Activated gamma-delta T cell (primary cell): ENCODE data around the gene RALGAPA1.
"Not testable (repeated sequence)": the region's sequence is repeated elsewhere in the genome, so short reads cannot be mapped to it uniquely, and the experiment has no call there.

Experiments
- DNase-seq: peaks from one replicate; lab custom pipeline; 2025; lab: John Stamatoyannopoulos, UW

Gene RALGAPA1

GRCh38 chr14:35761922-35762321 lies 47.2 kb downstream of the RALGAPA1 start:
- no peak for DNase-seq

GRCh38 chr14:35760143-35760542 lies 49.0 kb downstream of the RALGAPA1 start:
- no peak for DNase-seq

GRCh38 chr14:35758523-35759129 lies 50.5 kb downstream of the RALGAPA1 start:
- no peak for DNase-seq

DNA sequence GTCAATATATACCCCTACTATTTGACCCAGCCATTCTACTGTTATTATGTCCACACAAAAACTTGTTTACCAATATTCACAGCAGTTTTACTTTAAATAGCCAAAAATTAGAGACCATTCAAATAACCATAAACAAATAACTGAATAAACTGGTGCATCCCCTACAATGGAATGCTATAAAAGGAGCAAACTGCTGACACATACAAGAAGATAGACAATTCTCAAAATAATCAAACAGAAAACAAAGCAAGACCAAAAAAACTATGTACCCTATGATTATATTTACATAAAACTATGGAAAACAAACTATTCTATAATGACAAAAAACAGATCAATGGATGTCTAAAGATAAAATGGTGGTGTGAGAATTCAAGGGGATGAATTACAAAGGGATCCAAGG lies 54.4 kb downstream of the RALGAPA1 start:
- no peak for DNase-seq

GRCh38 chr14:35752380-35752779 lies 56.7 kb downstream of the RALGAPA1 start:
- no peak for DNase-seq

DNA sequence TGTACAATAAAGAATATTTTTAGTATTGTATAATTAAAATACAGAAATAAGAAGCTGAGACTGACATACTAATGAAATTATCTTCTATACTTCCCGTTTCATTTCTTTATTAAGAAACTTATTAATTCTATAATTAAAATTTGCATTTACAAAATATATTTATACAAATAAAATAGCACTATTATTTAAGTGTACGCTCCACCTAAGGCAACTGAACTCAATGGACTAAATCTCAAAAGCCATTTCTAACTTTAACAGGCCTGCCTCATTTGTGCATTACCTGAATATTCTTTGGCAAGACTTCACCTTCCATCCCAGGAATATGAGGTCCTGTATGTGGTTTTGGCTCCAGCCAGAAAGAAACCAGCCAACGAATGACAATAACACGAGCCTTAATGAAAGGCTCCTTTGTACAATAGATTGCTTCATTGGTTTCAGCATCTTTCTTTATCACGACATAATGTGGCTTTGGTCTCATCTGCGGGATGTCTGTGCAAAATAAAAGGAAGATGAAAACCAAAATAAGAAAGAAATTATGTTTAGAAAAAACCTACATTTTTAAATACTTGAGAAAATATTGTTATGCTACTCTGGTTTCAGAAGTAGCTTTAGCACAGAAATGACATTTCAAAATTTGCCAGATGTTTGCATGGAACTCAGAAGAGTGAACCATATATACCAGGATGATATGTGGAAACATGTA lies 58.7 kb downstream of the RALGAPA1 start:
- DNase-seq: no peak

GRCh38 chr14:35747379-35747778 lies 61.7 kb downstream of the RALGAPA1 start:
- DNase-seq: no peak

DNA sequence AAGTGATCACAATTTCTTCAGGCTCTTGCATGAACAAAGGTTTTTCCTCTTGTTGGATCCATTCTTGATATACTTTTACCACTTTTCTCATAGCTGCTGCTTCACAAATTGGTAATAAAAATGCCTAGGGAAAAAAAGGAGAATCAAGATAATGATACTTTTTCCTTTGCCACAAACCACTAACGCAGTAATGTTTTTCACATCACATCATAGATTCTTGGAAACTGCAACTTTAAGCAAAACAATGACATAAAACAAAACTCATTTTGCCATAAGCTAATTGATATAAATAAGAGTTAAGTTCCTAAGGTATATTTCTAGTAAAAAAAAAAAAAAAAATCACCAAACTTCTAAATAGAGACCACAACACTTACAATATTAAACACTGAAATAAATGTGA lies 66.7 kb downstream of the RALGAPA1 start:
- DNase-seq: no peak

DNA sequence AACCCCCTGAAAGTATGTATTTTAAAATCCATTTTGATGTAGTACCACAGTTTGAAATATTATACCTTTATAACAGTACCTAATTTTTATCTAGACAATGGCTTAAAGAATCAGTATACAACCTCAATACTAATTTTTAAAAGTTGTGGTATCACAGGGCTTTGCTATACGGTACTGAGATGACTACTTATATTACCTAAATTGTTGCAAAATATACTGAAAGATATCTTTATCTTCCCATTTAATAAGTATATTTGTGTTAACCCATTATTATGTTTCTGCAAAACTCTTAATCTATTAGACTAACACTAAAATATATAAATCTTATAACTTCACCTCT lies 67.1 kb downstream of the RALGAPA1 start:
- no peak for DNase-seq

- DNase-seq: no peak
These were observed 67.6 kb downstream of the RALGAPA1 start for GRCh38 chr14:35741345-35742031.

DNA sequence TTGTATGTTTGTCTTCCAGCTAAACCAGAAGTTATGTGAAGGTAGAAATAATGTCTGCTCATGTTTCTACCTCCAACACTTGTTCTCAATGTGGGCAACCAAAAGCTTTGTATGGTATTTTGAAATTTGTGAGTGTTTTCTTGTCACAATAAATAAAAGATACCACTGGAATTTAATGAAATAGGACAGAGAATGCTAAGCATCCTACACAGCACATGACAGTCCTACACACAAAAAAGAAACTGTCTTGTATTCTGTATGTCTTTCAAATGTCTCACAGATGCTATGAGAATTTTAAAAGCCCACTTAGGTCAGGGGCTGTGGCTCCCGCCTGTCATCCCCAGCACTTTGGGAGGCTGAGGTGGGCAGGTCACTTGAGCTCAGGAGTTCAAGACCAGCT lies 68.9 kb downstream of the RALGAPA1 start:
- no peak for DNase-seq

DNA sequence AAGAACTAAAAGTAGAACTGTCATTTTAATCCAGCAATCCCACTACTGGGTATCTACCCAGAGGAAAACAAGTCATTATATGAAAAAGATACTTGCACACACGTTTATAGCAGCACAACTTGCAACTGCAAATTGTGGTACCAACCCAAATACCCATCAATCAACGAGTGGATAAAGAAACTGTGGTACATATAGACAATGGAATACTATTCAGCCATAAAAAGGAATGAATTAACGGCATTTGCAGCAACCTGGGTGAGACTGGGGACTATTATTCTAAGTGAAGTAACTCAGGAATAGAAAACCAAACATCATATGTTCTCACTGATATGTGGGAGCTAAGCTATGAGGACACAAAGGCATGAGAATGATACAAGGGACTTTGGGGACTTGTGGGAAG lies 73.9 kb downstream of the RALGAPA1 start:
- DNase-seq: not testable (repeated sequence)

DNA sequence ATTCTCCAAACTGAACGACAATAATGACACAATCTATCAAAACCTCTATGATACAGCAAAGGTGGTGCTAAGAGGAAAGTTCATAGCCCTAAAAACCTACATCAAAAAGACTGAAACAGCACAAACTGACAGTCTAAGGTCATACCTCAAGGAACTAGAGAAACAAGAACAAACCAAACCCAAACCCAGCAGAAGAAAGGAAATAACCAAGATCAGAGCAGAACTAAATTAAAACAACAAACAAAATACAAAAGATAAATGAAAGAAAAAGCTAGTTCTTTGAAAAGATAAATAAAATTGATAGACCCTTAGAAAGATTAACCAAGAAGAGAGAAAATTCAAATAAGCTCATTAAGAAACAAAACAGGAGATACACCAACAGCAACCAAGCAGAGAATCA lies 75.6 kb downstream of the RALGAPA1 start:
- not testable (repeated sequence) for DNase-seq

- no peak for DNase-seq
These were observed 78.2 kb downstream of the RALGAPA1 start for GRCh38 chr14:35730871-35731270.

- DNase-seq: no peak
These were observed 81.3 kb downstream of the RALGAPA1 start for GRCh38 chr14:35727764-35728163.

DNA sequence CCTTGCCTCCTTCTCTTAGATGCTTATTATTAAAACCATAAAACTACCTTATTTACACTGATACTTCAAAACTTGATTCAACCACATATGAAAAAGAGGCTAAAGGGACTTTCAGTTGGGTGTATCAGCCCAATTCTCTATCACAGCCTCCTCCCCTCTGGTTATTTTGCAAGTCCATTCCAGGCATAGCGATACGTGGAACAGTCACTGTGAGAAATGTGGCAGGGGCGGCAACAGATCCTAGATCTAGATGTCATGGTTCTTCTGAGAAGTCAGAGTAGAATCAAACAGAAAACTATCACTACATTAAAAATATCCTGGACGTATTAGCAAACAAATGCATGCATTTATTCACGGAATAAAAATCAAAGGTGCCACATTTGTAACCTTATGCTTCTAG lies 83.2 kb downstream of the RALGAPA1 start:
- DNase-seq: no peak

- DNase-seq: no peak
These were observed 94.0 kb downstream of the RALGAPA1 start for GRCh38 chr14:35715079-35715478.

DNA sequence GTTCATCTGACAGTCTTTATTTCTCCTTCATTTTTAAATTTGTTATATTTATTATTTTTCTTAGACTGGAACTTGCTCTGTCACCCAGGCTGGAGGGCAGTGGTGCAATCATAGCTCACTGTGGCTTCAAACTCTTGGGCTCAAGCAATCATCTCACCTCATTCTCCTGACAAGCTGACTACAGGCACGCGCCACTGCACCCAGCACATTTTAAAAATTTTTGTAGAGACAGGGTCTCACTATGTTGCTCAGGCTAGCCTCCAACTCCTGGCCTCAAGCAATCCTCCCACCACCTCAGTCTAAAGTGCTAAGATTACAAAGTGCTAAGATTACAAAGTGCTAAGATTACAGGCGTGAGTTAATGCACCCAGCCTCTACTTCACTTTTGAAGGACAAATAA lies 96.6 kb downstream of the RALGAPA1 start:
- DNase-seq: no peak

DNA sequence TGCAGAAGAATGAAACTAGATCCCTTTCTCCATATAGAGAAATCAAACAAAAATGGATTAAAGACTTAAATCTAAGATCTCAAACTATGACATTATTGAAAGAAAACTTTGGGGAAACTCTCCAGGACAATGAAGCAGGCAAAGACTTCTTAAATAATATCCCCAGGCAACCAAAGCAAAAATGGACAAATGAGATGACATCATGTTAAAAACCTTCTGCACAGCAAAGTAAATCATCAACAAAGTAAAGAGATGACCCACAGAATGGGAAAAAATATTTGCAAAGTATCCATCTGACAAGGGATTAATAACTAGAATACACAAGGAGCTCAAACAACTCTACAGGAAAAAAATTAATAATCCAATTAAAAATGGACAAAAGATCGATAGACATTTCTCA lies 101.0 kb downstream of the RALGAPA1 start:
- no peak for DNase-seq

- DNase-seq: no peak
These were observed 103.5 kb downstream of the RALGAPA1 start for GRCh38 chr14:35705636-35706035.

DNA sequence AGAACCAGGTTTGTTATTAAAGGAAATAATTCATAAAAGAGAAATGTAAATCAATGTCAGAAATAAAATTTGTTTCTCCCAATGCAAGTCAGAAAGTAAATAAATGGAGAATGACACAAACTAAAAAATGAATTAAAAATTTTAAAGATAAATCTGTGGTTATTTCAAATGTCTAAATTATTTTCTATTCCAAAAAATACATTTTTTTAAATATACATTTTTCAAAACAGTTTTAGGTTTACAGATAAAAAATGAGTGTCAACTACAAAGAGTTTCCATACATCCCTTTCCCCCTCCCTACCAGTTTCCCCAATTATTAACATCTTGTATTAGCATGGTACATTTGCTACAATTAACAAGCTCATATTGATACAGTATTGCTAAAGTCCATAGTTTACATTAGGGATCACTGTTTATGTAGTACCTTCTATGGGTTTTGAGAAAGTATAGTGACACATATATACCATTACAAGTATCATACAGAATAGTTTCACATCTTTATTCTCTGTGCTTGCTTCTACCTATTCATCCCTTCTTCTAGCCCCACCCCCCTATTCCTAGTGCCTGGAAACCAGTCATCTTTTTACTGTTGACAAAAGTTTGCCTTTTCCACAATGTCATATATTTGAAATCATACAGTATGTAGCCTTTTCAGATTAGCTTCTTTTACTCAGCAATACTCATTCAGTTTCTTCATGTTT lies 104.2 kb downstream of the RALGAPA1 start:
- no peak for DNase-seq

DNA sequence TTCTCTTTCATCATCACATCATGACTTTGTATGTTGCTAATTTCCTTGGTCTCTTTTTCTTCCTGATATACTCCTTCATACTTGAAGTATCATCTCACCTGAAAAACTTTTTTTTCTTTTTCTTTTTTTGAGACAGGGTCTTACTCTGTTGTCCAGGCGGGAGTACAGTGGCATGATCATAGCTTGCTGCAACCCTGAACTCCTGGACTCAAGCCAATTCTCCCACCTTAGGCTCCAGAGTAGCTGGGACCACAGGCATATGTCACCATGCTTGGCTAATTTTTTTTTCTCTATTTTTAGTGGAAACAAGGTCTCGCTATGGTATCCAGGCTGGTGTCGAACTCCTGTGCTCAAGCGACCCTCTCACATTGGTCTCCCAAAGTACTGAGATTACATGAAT lies 107.6 kb downstream of the RALGAPA1 start:
- DNase-seq: no peak
